ENCODE data around the gene BRDT.

Gene BRDT

DNA sequence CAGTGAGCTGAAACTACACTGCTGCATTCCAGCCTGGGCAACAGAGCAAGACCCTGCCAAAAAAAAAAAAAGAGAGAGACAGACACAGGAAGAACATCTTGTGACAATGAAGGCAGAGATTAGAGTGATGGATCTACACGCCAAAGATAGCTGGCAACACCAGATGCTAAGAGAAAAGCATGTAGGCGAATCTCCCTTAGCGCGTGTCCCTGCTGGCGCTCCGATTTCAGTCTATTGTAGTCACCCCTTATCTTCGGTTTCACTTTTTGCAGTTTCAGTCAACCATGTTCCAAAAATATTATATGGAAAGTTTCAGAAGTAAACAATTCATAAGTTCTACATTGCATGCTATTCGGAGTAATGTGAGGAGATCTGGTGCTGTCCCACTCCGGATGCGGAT, 11.6 kb upstream of the BRDT start:
- TF ChIP-seq, protein P1, sequence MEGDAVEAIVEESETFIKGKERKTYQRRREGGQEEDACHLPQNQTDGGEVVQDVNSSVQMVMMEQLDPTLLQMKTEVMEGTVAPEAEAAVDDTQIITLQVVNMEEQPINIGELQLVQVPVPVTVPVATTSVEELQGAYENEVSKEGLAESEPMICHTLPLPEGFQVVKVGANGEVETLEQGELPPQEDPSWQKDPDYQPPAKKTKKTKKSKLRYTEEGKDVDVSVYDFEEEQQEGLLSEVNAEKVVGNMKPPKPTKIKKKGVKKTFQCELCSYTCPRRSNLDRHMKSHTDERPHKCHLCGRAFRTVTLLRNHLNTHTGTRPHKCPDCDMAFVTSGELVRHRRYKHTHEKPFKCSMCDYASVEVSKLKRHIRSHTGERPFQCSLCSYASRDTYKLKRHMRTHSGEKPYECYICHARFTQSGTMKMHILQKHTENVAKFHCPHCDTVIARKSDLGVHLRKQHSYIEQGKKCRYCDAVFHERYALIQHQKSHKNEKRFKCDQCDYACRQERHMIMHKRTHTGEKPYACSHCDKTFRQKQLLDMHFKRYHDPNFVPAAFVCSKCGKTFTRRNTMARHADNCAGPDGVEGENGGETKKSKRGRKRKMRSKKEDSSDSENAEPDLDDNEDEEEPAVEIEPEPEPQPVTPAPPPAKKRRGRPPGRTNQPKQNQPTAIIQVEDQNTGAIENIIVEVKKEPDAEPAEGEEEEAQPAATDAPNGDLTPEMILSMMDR (IDR thresholded peaks at IDR 0.05; ENCODE audit: low read depth, low read length, missing control alignments) = no peak
- in situ Hi-C loops (cut with HindIII; ENCODE audit: low sequenced_read_pairs) = no loop called here
- DNase-seq (ENCODE audit: low read depth) = no peak
- no peak overlapping the region for H3K4me3 ChIP-seq (ENCODE audit: low read depth, low read length)

DNA sequence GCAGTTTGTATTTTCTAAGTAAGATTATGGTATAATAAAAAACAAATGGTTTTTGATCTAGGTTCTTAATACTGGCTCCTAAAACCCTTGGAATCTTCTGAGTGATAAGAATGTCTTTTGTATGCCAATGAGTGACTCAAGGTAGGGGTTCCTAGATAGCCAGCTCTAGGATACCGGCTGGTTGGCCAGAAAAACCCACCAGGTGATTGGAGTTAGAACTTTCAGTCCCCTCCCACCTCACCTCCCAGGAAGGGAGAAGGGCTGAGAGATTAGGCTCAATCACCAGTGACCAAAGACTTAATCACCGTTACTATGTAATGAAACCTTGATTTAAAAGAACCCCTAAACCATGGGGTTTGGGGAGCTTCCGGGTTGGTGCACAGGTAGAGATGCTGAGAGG, 8.7 kb upstream of the BRDT start:
- TF ChIP-seq, protein P1 (IDR thresholded peaks at IDR 0.05; ENCODE audit: low read depth, low read length, missing control alignments) = no peak
- no peak overlapping the region for H3K4me3 ChIP-seq (ENCODE audit: low read depth, low read length)
- DNase-seq (ENCODE audit: low read depth) = no peak
- in situ Hi-C loops (cut with HindIII; ENCODE audit: low sequenced_read_pairs) = no loop called here

DNA sequence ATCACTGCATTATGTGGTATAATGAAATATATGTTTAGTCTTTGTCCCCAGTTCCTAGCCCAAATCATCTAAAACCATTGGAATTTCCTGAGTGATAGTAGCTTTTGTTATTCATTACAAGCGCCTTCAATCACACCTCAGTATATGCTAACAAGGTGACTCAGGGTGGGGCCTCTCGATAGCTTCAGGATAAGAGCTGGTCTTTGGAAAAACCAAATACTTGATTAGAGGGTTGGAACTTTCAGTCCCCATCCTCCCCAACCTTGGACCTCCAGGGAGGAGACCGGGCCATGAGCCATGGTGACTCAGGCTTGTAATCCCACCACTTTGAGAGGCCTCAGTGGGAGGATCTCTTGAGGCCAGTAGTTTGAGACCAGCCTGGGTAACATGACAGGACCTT, 5.1 kb upstream of the BRDT start:
- in situ Hi-C loops (cut with HindIII; ENCODE audit: low sequenced_read_pairs) = no loop called here
- no peak overlapping the region for H3K4me3 ChIP-seq (ENCODE audit: low read depth, low read length)
- DNase-seq (ENCODE audit: low read depth) = no peak
- TF ChIP-seq, protein P1 (IDR thresholded peaks at IDR 0.05; ENCODE audit: low read depth, low read length, missing control alignments) = no peak

DNA sequence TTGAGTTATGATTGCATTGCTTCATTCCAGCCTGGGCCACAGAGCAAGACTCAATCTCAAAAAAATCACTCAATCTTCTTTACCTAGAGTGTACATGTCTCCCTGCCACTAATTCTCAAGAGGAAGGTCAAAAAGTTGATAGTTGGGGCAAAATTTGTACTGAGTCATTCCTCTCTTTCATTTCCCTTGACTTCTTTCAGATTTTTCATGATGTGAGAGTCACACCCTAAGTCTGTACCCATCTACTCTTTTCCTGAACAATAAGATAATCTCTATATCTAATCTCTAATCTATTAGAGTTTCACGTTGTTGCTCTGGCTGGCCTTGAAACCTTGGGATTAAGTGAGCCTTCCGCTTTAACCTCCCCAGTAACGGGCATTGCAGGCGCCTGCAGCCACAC, 1.1 kb upstream of the BRDT start:
- H3K4me3 ChIP-seq (ENCODE audit: low read depth, low read length) = no peak overlapping the region
- in situ Hi-C loops (cut with HindIII; ENCODE audit: low sequenced_read_pairs) = no loop called here
- DNase-seq (ENCODE audit: low read depth) = no peak
- TF ChIP-seq, protein P1 (IDR thresholded peaks at IDR 0.05; ENCODE audit: low read depth, low read length, missing control alignments) = no peak

DNA sequence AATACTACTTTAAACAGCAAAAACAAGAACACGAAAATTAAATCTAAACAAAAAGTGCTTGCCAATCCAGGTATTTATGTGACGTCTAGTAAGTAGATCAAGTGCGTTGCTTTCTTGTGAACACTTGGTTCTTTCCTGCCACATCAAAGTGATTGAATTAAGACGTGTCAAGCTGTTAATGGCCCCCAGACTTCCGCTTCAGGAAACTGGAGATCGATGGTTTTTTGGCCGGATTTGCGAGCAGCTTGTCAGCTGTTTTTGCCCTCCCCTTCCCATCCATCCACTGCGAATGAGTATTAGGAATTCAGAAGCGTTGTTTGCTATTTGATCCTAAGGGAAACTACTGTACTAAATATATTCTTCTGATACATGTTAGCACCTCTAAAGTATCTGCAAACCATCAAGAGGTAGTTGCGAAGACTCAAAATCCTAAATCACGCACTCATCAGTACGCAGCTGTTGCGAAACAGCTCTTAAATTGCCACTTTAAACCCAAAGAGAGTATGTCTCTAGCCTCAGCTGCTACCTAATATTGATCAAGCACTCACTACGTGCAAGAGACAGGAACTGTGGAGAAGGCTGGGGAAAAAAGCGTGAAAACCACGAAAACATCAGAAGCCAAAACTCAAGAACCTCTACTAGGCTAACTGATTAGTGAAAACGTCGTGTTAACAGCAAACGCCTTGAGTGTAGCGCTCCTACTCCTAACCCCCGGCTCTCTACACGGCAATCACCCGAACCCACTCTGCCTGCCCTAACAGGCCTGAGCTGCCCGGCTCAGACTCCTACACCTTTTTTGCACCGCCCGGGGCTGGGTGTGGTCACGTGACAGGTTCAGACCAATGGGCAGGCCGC, 473 bp upstream of the BRDT start:
- TF ChIP-seq, protein P1 (IDR thresholded peaks at IDR 0.05; ENCODE audit: low read depth, low read length, missing control alignments) = no peak
- no peak for DNase-seq (ENCODE audit: low read depth)
- in situ Hi-C loops (cut with HindIII; ENCODE audit: low sequenced_read_pairs) = no loop called here
- H3K4me3 ChIP-seq (ENCODE audit: low read depth, low read length) = no peak overlapping the region

DNA sequence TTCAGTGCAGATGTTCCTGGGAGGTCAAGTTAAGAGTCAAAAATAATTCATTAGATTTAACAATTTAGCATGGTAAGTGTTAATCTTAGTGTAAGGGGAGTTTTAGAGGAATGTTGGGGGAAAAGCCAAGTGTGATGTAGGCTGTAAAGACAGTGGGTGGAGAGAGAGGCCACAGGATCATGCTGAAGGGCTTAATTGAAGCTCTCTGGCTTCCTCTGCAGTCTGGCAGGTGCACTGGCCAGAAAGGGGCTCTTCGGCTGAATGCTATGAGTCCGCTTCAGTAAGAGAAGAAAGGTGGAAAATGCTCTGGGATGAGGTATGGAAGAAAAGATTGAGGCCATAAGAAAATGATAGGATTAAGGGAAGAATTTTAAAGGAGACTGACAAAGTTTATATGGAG, 3.0 kb downstream of the BRDT start:
- in situ Hi-C loops (cut with HindIII; ENCODE audit: low sequenced_read_pairs) = no loop called here
- TF ChIP-seq, protein P1 (IDR thresholded peaks at IDR 0.05; ENCODE audit: low read depth, low read length, missing control alignments) = no peak
- no peak overlapping the region for H3K4me3 ChIP-seq (ENCODE audit: low read depth, low read length)
- no peak for DNase-seq (ENCODE audit: low read depth)

Measured in astrocyte of the cerebellum (primary cell).